AG08396 (cell line): ENCODE results near the gene IL6.
A peak's percentile ranks its signal among the peaks of the same experiment; 100 is the strongest.
"Not testable (repeated sequence)": the region's sequence is repeated elsewhere in the genome, so short reads cannot be mapped to it uniquely, and the experiment has no call there.

Source experiments
- DNase-seq: peaks from one replicate; pipeline ENCODE4 v3.0.0; 2012; ENCODE audit warnings: low spot score, mixed read lengths

The IL6 gene

DNA sequence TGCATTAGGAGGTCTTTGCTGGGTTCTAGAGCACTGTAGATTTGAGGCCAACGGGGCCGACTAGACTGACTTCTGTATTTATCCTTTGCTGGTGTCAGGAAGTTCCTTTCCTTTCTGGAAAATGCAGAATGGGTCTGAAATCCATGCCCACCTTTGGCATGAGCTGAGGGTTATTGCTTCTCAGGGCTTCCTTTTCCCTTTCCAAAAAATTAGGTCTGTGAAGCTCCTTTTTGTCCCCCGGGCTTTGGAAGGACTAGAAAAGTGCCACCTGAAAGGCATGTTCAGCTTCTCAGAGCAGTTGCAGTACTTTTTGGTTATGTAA is 675 bp downstream of the IL6 start:
- DNase-seq = no peak

- no peak for DNase-seq
Observed at GRCh38 chr7:22728401-22729029, 1.5 kb downstream of the IL6 start.

DNA sequence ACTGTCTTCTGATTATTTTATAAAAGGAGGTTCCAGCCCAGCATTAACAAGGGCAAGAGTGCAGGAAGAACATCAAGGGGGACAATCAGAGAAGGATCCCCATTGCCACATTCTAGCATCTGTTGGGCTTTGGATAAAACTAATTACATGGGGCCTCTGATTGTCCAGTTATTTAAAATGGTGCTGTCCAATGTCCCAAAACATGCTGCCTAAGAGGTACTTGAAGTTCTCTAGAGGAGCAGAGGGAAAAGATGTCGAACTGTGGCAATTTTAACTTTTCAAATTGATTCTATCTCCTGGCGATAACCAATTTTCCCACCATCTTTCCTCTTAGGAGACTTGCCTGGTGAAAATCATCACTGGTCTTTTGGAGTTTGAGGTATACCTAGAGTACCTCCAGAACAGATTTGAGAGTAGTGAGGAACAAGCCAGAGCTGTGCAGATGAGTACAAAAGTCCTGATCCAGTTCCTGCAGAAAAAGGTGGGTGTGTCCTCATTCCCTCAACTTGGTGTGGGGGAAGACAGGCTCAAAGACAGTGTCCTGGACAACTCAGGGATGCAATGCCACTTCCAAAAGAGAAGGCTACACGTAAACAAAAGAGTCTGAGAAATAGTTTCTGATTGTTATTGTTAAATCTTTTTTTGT is 2.3 kb downstream of the IL6 start:
- DNase-seq = no peak

GRCh38 chr7:22730066-22730710 is 3.2 kb downstream of the IL6 start:
- DNase-seq = no peak

DNA sequence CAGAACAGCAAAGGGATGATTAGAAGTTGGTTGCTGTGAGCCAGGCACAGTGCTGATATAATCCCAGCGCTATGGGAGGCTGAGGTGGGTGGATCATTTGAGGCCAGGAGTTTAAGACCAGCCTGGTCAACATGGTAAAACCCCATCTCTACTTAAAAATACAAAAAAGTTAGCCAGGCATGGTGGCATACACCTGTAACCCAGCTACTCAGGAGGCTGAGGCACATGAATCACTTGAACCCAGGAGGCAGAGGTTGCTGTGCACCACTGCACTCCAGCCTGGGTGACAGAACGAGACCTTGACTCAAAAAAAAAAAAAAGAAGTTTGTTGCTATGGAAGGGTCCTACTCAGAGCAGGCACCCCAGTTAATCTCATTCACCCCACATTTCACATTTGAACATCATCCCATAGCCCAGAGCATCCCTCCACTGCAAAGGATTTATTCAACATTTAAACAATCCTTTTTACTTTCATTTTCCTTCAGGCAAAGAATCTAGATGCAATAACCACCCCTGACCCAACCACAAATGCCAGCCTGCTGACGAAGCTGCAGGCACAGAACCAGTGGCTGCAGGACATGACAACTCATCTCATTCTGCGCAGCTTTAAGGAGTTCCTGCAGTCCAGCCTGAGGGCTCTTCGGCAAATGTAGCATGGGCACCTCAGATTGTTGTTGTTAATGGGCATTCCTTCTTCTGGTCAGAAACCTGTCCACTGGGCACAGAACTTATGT is 4.1 kb downstream of the IL6 start:
- peak; percentile 71 for DNase-seq

GRCh38 chr7:22731766-22732165 is 4.8 kb downstream of the IL6 start:
- DNase-seq = no peak

- no peak for DNase-seq
Observed at GRCh38 chr7:22732556-22733126, 5.6 kb downstream of the IL6 start.

- DNase-seq = no peak
Observed at GRCh38 chr7:22733761-22734160, 6.8 kb downstream of the IL6 start.

DNA sequence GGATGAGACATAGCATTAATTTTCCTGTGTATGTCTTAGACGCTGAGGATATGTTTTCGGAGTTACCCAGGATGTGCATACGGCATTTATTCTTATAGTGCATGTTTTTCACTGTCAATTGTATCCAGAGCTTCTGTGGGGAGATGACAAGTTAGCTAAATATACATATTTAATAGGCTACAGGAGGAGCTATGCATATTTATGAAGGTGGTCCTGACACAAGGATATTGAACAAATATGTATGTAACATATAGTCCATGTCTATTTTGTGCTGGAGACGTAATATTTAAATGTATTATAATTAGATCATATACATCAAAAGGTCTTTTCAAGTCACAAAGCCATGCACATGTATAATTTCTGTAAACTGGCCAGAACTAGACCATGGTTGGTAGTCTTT is 16.0 kb downstream of the IL6 start:
- no peak for DNase-seq

GRCh38 chr7:22751341-22751740 is 24.3 kb downstream of the IL6 start:
- DNase-seq = no peak

GRCh38 chr7:22757338-22757994 is 30.5 kb downstream of the IL6 start:
- no peak for DNase-seq

DNA sequence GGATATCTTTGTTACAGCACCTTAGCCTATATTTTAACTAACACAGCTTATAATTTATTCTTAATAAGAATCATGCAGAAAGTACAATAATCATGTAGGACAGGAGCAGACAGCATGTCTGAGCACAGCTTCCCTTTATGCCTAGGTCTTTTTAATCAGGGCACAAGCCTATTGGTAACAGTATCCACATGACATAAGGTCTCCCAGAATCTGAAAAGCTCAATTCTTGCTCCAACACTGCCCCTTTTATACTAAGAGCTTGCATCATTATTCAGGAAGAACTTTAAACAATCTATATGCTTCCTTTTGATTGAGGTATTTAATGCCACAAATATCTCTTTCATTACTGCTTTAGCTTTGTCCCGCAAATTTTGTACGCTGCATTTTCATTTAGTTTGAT is 31.6 kb downstream of the IL6 start:
- DNase-seq = no peak

DNA sequence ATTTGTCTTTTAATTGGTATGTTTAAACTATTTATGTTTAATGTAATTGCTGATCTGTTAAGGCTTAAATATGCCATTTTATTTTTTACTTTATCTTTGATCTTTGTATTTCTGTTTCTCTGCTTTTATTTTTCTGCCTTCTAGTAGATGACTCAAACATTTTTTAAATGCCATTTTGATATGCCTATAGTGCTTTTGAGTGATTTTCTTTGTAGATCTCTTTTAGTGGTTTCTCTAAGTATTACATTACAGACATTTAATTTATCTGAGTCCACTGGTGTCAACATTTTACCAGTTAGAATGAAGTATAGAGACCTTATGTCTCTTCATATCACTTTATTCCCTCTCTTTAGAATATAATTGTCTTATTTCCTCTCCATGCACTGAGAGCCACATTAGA is 32.7 kb downstream of the IL6 start:
- DNase-seq = no peak

- no peak for DNase-seq
Observed at GRCh38 chr7:22762866-22763265, 35.9 kb downstream of the IL6 start.

DNA sequence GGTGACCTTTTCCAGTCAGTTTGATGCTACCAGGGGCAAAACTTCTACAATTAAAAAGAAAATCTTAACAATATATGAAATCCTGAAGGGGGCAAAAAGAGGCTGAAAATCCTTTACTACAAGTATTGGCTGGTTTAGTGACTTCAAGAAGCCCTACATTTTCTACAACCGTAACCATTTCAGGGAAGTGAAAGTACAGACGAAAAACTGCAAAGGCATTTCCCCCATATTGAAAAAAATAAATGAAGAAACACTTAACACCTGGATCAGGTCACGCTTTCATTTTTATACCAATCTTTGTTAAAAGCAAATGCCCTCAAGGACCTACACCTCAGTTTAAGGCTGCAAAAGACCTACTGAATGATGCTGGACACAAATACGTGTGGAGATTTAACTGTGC is 38.6 kb downstream of the IL6 start:
- DNase-seq = no peak

GRCh38 chr7:22771194-22771871 is 44.3 kb downstream of the IL6 start:
- no peak for DNase-seq

- no peak for DNase-seq
Observed at GRCh38 chr7:22771872-22772228, 44.9 kb downstream of the IL6 start.

GRCh38 chr7:22772885-22773284 is 45.9 kb downstream of the IL6 start:
- DNase-seq = no peak

DNA sequence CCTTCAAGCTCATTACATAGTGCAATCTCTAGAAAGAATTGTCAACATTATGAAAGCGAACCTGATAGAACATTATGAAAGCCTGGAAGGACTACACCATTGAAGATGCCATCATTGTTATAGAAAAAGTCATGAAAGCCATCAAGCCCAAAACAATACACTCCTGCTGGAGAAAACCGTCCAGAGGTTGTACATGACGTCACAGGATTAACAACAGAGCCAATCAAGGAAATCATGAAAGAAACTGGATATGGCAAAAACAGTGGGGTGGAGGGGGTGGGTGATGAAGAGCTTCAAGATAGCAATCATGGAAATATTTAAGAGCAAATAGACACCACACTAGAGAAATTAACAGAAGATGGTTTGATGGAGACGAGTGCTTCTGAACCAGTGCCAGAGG is 50.0 kb downstream of the IL6 start:
- no peak for DNase-seq

- DNase-seq = not testable (repeated sequence)
Observed at GRCh38 chr7:22779730-22780323, 52.8 kb downstream of the IL6 start.

DNA sequence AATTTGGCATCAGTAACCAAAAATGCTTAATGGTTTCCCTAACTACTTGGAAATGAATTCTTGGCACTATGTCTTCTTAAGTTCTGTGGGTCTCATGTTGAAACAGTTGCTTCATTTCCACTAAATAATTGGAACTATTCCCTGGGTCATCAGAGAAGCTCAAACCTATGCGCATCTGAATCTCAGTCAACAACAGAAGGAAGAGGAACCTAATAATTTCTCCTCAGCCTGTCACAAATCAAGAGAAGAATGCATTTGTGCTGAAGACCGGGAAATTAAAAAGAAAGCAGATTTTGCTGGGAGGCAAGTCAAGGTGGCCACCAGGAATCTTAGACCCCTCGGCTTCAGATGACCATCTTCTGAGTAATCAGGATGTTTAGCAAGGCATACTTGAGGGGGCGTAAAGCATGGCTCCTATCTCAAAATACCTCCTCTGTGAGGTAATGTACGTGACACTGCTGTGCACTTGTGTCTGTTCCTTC is 54.3 kb downstream of the IL6 start:
- DNase-seq = peak; percentile 68
